ENCODE data around the gene GBP3.
"Not testable (repeated sequence)": the region's sequence is repeated elsewhere in the genome, so short reads cannot be mapped to it uniquely, and the experiment has no call there.

The GBP3 gene

GRCh38 chr1:89046318-89047183 lies 23.9 kb upstream of the GBP3 start:
- peak; percentile 10; the same call in 1 of the 2 replicates for TF ChIP-seq CTCF (conservative IDR thresholded peaks at IDR 0.05)
- H3K27ac ChIP-seq: not testable (repeated sequence)

GRCh38 chr1:89044970-89045721 lies 22.5 kb upstream of the GBP3 start:
- no peak overlapping the region for H3K27ac ChIP-seq
- TF ChIP-seq ZFX (IDR thresholded peaks at IDR 0.05) (no peak), CTCF (conservative IDR thresholded peaks at IDR 0.05) (no peak)

- H3K27ac ChIP-seq: no peak overlapping the region
- no peak for TF ChIP-seq CTCF (conservative IDR thresholded peaks at IDR 0.05)
- TF ChIP-seq ZFX (IDR thresholded peaks at IDR 0.05): no peak
Observed at GRCh38 chr1:89043940-89044339, 21.3 kb upstream of the GBP3 start.

- no peak overlapping the region for H3K27ac ChIP-seq
- no peak for TF ChIP-seq ZFX (IDR thresholded peaks at IDR 0.05)
- TF ChIP-seq CTCF (conservative IDR thresholded peaks at IDR 0.05): no peak
Observed at GRCh38 chr1:89042491-89042890, 19.8 kb upstream of the GBP3 start.

GRCh38 chr1:89041721-89042120 lies 19.1 kb upstream of the GBP3 start:
- H3K27ac ChIP-seq: no peak overlapping the region
- TF ChIP-seq CTCF (conservative IDR thresholded peaks at IDR 0.05): no peak
- no peak for TF ChIP-seq ZFX (IDR thresholded peaks at IDR 0.05)

- no peak overlapping the region for H3K27ac ChIP-seq
- TF ChIP-seq CTCF (conservative IDR thresholded peaks at IDR 0.05): no peak
- TF ChIP-seq ZFX (IDR thresholded peaks at IDR 0.05): no peak
Observed at GRCh38 chr1:89041119-89041641, 18.5 kb upstream of the GBP3 start.

GRCh38 chr1:89040315-89040626 lies 17.6 kb upstream of the GBP3 start:
- H3K27ac ChIP-seq: no peak overlapping the region
- TF ChIP-seq CTCF (conservative IDR thresholded peaks at IDR 0.05) (no peak), ZFX (IDR thresholded peaks at IDR 0.05) (no peak)
